HEK293 (cell line): ENCODE data around the gene GLRA1.
"Not testable (repeated sequence)": the region's sequence is repeated elsewhere in the genome, so short reads cannot be mapped to it uniquely, and the experiment has no call there.

Experiments used
- CTCF ChIP-seq: fragments of 450-650 bp; formaldehyde crosslinking; IDR thresholded peaks from 2 replicates; pipeline ENCODE4 v1.5.1; 2016; ENCODE audit warnings: missing biosample characterization, missing genetic modification characterization
- YY1 ChIP-seq: fragments of 450-650 bp; formaldehyde crosslinking; IDR thresholded peaks from 2 replicates; pipeline ENCODE4 v1.5.1; 2018; ENCODE audit warnings: missing biosample characterization, missing genetic modification characterization
- ZBTB11 ChIP-seq: fragments of 450-650 bp; formaldehyde crosslinking; conservative IDR thresholded peaks from 2 replicates; pipeline ENCODE4 v1.5.1; 2016; ENCODE audit warnings: low read depth, missing biosample characterization, missing genetic modification characterization
- ZFP41 ChIP-seq: fragments of 450-650 bp; formaldehyde crosslinking; IDR thresholded peaks from 2 replicates; pipeline ENCODE4 v1.5.1; 2016; ENCODE audit warnings: missing biosample characterization, missing genetic modification characterization, borderline replicate concordance

DNA sequence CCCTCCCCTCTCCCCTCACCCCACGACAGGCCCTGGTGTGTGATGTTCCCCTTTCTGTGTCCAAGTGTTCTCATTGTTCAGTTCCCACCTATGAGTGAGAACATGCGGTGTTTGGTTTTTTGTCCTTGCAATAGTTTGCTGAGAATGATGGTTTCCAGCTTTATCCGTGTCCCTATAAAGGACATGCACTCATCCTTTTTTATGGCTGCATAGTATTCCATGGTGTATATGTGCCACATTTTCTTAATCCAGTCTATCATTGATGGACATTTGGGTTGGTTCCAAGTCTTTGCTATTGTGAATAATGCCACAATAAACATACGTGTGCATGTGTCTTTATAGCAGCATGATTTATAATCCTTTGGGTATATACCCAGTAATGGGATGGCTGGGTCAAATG is 63.8 kb downstream of the GLRA1 start:
- not testable (repeated sequence) for TF ChIP-seq CTCF; YY1 (tag by site-specific recombination); ZBTB11 (tag by site-specific recombination); ZFP41 (tag by site-specific recombination)
